Glutamatergic neuron (in vitro differentiated cells): ENCODE data around the gene PLA2G6. TPM values are rescaled to one million over a fixed set of nuclear protein-coding genes. Genes with fewer than 3 reads are reported as not detected.

Source experiments
- DNase-seq: peaks from one replicate; pipeline ENCODE4 v3.0.0; 2022
- H3K27ac Mint-ChIP-seq: one replicate; pipeline ENCODE4 v1.8.0; 2020; ENCODE audit warnings: mild to moderate bottlenecking, mixed read lengths, inconsistent platforms; ENCODE audit not compliant: unreplicated experiment
- H3K27me3 Mint-ChIP-seq: one replicate; pipeline ENCODE4 v1.8.0; 2020; ENCODE audit warnings: mild to moderate bottlenecking, moderate library complexity, mixed read lengths, inconsistent platforms; ENCODE audit not compliant: unreplicated experiment
- H3K36me3 Mint-ChIP-seq: one replicate; pipeline ENCODE4 v1.8.0; 2020; ENCODE audit warnings: mild to moderate bottlenecking, mixed read lengths, inconsistent platforms; ENCODE audit not compliant: unreplicated experiment
- H3K4me1 Mint-ChIP-seq: one replicate; pipeline ENCODE4 v1.8.0; 2020; ENCODE audit warnings: mild to moderate bottlenecking, low read depth, mixed read lengths, inconsistent platforms; ENCODE audit not compliant: unreplicated experiment
- H3K4me3 Mint-ChIP-seq: one replicate; pipeline ENCODE4 v1.8.0; 2020; ENCODE audit warnings: mild to moderate bottlenecking, mixed read lengths, inconsistent platforms; ENCODE audit not compliant: unreplicated experiment
- H3K9me3 Mint-ChIP-seq: one replicate; pipeline ENCODE4 v1.8.0; 2020; ENCODE audit warnings: mild to moderate bottlenecking, moderate library complexity, mixed read lengths, inconsistent platforms; ENCODE audit not compliant: unreplicated experiment
- CTCF ChIP-seq: fragments of 200-600 bp; sonication (generic); IDR thresholded peaks from one replicate; pipeline ENCODE4 v1.5.0; 2021; ENCODE audit not compliant: partially characterized antibody, unreplicated experiment
- total RNA-seq: library from RNA; stranded (reverse); fragmentation: NEBNext Ultra II Directional; extraction: Animal tissue kit (Norgen Biotek cat#: 25700); gene quantifications from one replicate; pipeline ENCODE4 v1.2.1, GENCODE V29; 2021; ENCODE audit not compliant: unreplicated experiment

PLA2G6 gene
- total RNA-seq, 1 donor from 2014 or later = 42.2 TPM

GRCh38 chr22:38175206-38176118, 6.2 kb downstream of the PLA2G6 start:
- no peak for DNase-seq
- Mint-ChIP-seq H3K9me3 (peaks cover 2% of the 10 kb centered on the region), H3K4me3 (no peak overlapping the region), H3K27ac (no peak overlapping the region), H3K36me3 (no peaks in the 10 kb centered on the region), H3K4me1 (peaks cover 3% of the 10 kb centered on the region), H3K27me3 (peaks cover 7% of the 10 kb centered on the region)
- TF ChIP-seq CTCF = no peak

DNA sequence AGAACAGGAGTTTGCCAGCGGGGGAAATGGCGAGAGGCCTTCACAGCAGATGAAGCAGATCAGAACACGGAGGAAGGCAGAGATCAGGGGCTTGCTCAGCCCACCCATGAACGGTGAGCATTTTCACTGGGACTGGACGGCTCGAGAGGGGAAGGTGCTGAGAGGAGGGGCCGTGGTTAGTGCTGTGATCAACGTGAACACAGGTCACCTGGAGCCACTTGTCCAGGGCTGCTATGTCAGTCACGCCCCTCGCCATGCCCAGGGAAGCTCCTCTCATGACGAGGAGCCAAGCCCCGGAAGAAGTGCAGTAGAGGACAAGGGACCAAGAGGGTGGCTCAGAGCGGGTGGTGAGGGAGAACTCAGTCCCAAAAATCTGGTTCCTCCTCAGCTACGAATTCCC, 7.0 kb downstream of the PLA2G6 start:
- Mint-ChIP-seq H3K36me3 (no peaks in the 10 kb centered on the region), H3K4me1 (peaks cover 3% of the 10 kb centered on the region), H3K4me3 (no peak overlapping the region), H3K9me3 (peaks cover 2% of the 10 kb centered on the region), H3K27me3 (peaks cover 7% of the 10 kb centered on the region), H3K27ac (no peak overlapping the region)
- DNase-seq = no peak
- no peak for TF ChIP-seq CTCF

- no peaks in the 10 kb centered on the region for H3K36me3 Mint-ChIP-seq
- no peak overlapping the region for H3K27ac Mint-ChIP-seq
- peaks cover 7% of the 10 kb centered on the region for H3K27me3 Mint-ChIP-seq
Observed at GRCh38 chr22:38173641-38173906, 8.1 kb downstream of the PLA2G6 start.

DNA sequence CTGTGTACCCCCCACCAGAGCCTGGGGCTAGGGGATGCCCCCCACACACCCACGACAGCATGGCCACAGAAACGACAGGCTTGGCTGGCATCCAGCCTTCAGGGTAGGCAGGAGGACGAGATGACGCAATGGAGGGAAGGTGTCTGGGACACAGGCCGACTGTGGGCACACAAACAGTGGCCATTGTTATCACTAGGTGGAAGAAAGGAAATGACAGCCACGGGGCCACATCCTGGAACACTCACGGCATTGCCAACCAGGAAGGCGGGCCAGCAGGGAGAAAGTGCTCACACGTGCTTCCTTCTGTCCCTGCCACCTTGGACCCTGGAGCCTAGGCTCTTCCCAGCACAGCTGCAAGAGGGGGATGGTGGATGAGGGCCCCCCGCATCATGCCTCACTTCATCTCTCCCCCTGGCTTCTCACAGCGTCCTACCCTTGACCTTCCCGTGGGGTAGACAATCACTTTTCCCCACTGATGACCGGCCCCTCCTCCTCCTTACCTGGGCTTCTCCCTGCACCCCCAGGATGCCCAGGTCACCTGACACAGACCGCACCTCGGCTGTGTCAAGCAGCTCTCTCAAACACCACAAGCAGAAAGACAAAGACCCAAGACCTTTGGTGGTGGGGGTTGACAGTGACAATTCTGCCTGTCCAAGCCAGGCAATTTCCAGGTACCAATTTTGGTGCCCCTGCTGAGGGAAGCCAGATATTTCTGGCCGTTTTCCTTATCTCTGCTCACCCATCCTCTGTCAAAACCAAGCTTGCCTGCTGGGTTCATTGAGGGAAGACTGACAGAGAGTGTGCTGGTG, 8.6 kb downstream of the PLA2G6 start:
- no peak for DNase-seq
- Mint-ChIP-seq H3K27ac (no peak overlapping the region), H3K9me3 (no peaks in the 10 kb centered on the region), H3K27me3 (peaks cover 7% of the 10 kb centered on the region), H3K36me3 (no peaks in the 10 kb centered on the region), H3K4me3 (no peak overlapping the region), H3K4me1 (peaks cover 3% of the 10 kb centered on the region)
- TF ChIP-seq CTCF = no peak

More at GRCh38 chr22:38173641-38173906, 8.1 kb downstream of the PLA2G6 start:
- no peak for DNase-seq
- no peak overlapping the region for H3K4me3 Mint-ChIP-seq
- H3K9me3 Mint-ChIP-seq = no peaks in the 10 kb centered on the region
- H3K4me1 Mint-ChIP-seq = peaks cover 3% of the 10 kb centered on the region
- TF ChIP-seq CTCF = no peak
